ENCODE results near the gene TUBAL3.
A peak's percentile ranks its signal among the peaks of the same experiment; 100 is the strongest.
"Not testable (repeated sequence)": the region's sequence is repeated elsewhere in the genome, so short reads cannot be mapped to it uniquely, and the experiment has no call there.

TUBAL3 gene

GRCh38 chr10:5387169-5387568 lies 17.5 kb downstream of the TUBAL3 start:
- DNase-seq (ENCODE audit: extremely low spot score, insufficient read length, low read depth) (no peak), FAIRE-seq (no peak)

- no peak for DNase-seq (ENCODE audit: extremely low spot score, insufficient read length, low read depth)
- no peak for FAIRE-seq
These were observed 19.4 kb downstream of the TUBAL3 start for GRCh38 chr10:5385224-5385623.

GRCh38 chr10:5381187-5381586 lies 23.4 kb downstream of the TUBAL3 start:
- peak; percentile 66 for FAIRE-seq
- DNase-seq (ENCODE audit: extremely low spot score, insufficient read length, low read depth): no peak

- not testable (repeated sequence) for FAIRE-seq; DNase-seq (ENCODE audit: extremely low spot score, insufficient read length, low read depth)
These were observed 24.2 kb downstream of the TUBAL3 start for GRCh38 chr10:5380395-5380794.

GRCh38 chr10:5379202-5379601 lies 25.4 kb downstream of the TUBAL3 start:
- FAIRE-seq; DNase-seq (ENCODE audit: extremely low spot score, insufficient read length, low read depth): not testable (repeated sequence)

- DNase-seq (ENCODE audit: extremely low spot score, insufficient read length, low read depth): no peak
- no peak for FAIRE-seq
These were observed 28.2 kb downstream of the TUBAL3 start for GRCh38 chr10:5376450-5376849.

- no peak for FAIRE-seq
These were observed 30.6 kb downstream of the TUBAL3 start for GRCh38 chr10:5373891-5374611.

GRCh38 chr10:5373307-5373706 lies 31.3 kb downstream of the TUBAL3 start:
- FAIRE-seq: no peak
- DNase-seq (ENCODE audit: extremely low spot score, insufficient read length, low read depth): no peak

More at GRCh38 chr10:5373891-5374611, 30.6 kb downstream of the TUBAL3 start:
- DNase-seq (ENCODE audit: extremely low spot score, insufficient read length, low read depth): no peak

- DNase-seq (ENCODE audit: extremely low spot score, insufficient read length, low read depth) (no peak), FAIRE-seq (no peak)
These were observed 33.9 kb downstream of the TUBAL3 start for GRCh38 chr10:5370493-5371352.

GRCh38 chr10:5369362-5370158 lies 35.1 kb downstream of the TUBAL3 start:
- DNase-seq (ENCODE audit: extremely low spot score, insufficient read length, low read depth) (no peak), FAIRE-seq (no peak)

- no peak for DNase-seq (ENCODE audit: extremely low spot score, insufficient read length, low read depth)
- FAIRE-seq: no peak
These were observed 38.7 kb downstream of the TUBAL3 start for GRCh38 chr10:5365928-5366327.

GRCh38 chr10:5364890-5365338 lies 39.7 kb downstream of the TUBAL3 start, which contains the start of gene UCN3:
UCN3 (plus strand) TSS chr10:5364966; CDS start chr10:5373721, 8,755 bp downstream.
- no peak for FAIRE-seq
- no peak for DNase-seq (ENCODE audit: extremely low spot score, insufficient read length, low read depth)

- DNase-seq (ENCODE audit: extremely low spot score, insufficient read length, low read depth): no peak
- no peak for FAIRE-seq
These were observed 40.3 kb downstream of the TUBAL3 start for GRCh38 chr10:5364374-5364773.

- DNase-seq (ENCODE audit: extremely low spot score, insufficient read length, low read depth) (no peak), FAIRE-seq (no peak)
These were observed 41.8 kb downstream of the TUBAL3 start for GRCh38 chr10:5362873-5363272.

GRCh38 chr10:5361966-5362365 lies 42.7 kb downstream of the TUBAL3 start:
- DNase-seq (ENCODE audit: extremely low spot score, insufficient read length, low read depth) (no peak), FAIRE-seq (no peak)

- FAIRE-seq (no peak), DNase-seq (ENCODE audit: extremely low spot score, insufficient read length, low read depth) (no peak)
These were observed 44.2 kb downstream of the TUBAL3 start for GRCh38 chr10:5360318-5360915.

- DNase-seq (ENCODE audit: extremely low spot score, insufficient read length, low read depth) (no peak), FAIRE-seq (no peak)
These were observed 48.3 kb downstream of the TUBAL3 start for GRCh38 chr10:5356302-5356763.

GRCh38 chr10:5355594-5356301 lies 48.9 kb downstream of the TUBAL3 start:
- no peak for FAIRE-seq
- no peak for DNase-seq (ENCODE audit: extremely low spot score, insufficient read length, low read depth)

- no peak for DNase-seq (ENCODE audit: extremely low spot score, insufficient read length, low read depth)
These were observed 50.6 kb downstream of the TUBAL3 start for GRCh38 chr10:5354068-5354467.

More at GRCh38 chr10:5354068-5354467, 50.6 kb downstream of the TUBAL3 start:
- FAIRE-seq: no peak
